HepG2 (cell line): ENCODE measurements around the gene TMEM121. TPM values are rescaled to one million over a fixed set of nuclear protein-coding genes. Genes with fewer than 3 reads are reported as not detected.

Source experiments
- ATAC-seq: fragments of 200-7000 bp; cut with Tn5 transposase; 3 replicates; pipeline ENCODE4 v1.9.1; 2020; ENCODE audit warnings: mild to moderate bottlenecking, moderate library complexity
- BruUV-seq: library from RNA; stranded (reverse); fragments of 400-500 nt; replicated peaks from 2 replicates; lab custom pipeline; 2021; lab: Mats Ljungman, UMichigan
- CTCF ChIA-PET: fragments of 300-600 bp; formaldehyde crosslinking; extraction: SDS; loops from one replicate; lab custom pipeline; 2021; ENCODE audit warnings: low total read pairs, inconsistent platforms, low intra/inter-chr PET ratio; lab: Yijun Ruan, JAX
- POLR2A ChIA-PET: fragments of 350-600 bp; sonication (Branson Sonifier 250); formaldehyde crosslinking; loops from one replicate; lab custom pipeline; 2020; ENCODE audit warnings: antibody characterized with exemption, inconsistent platforms; lab: Yijun Ruan, JAX
- DNase-seq: peaks from one replicate; pipeline ENCODE4 v3.0.0-alpha.2; 2015; ENCODE audit warnings: low spot score
- FAIRE-seq: peaks from 3 replicates; lab custom pipeline; 2011; peaks lifted over from hg19 to GRCh38; lab: Jason Lieb, UNC
- H2AFZ ChIP-seq: one replicate; pipeline ENCODE4 v1.6.1; 2011; ENCODE audit warnings: low read length, inconsistent platforms
- H3K27ac ChIP-seq: fragments of 300-600 bp; 3 replicates; pipeline ENCODE4 v1.8.0; 2011; ENCODE audit warnings: mixed run types, mild to moderate bottlenecking, mixed read lengths, low read length, inconsistent platforms; ENCODE audit not compliant: insufficient read depth; ENCODE audit errors: extremely low read length
- H3K27me3 ChIP-seq, 2 experiments: fragments of 200-600 bp in 1 of 2; 2 replicates in 1 of 2; 3 replicates in 1 of 2; pipeline versions ENCODE4 v1.6.0 to v1.8.0; 2011; ENCODE audit warnings: low read length in 2 of 2, mild to moderate bottlenecking in 2 of 2, moderate library complexity in 2 of 2, inconsistent platforms in 1 of 2; ENCODE audit not compliant: insufficient read depth in 2 of 2, control insufficient read depth in 1 of 2
- H3K36me3 ChIP-seq, 2 experiments: fragments of 200-600 bp in 1 of 2; replicated peaks in 1 of 2; 2 replicates in 1 of 2; 3 replicates in 1 of 2; pipeline versions ENCODE4 v1.5.1 to v1.8.0; 2011; ENCODE audit warnings: low read length in 2 of 2, inconsistent platforms in 1 of 2; ENCODE audit not compliant: insufficient read depth in 2 of 2, control insufficient read depth in 1 of 2
- H3K4me1 ChIP-seq: 2 replicates; pipeline ENCODE4 v1.5.1; 2012; ENCODE audit warnings: low read length, inconsistent platforms; ENCODE audit not compliant: insufficient read depth
- H3K4me2 ChIP-seq: 2 replicates; pipeline ENCODE4 v1.6.0; 2011; ENCODE audit warnings: low read depth, low read length, inconsistent platforms
- H3K4me3 ChIP-seq, 3 experiments: fragments of 200-600 bp in 1 of 3; sonication (generic), shearing (Covaris generic) in 1 of 3; replicated peaks in 1 of 3; 2 replicates each; pipeline ENCODE4 v1.5.1; 2011 to 2016; ENCODE audit warnings: low read length in 3 of 3, inconsistent platforms in 2 of 3, low read depth in 2 of 3, mild to moderate bottlenecking in 2 of 3, control low read depth in 1 of 3, mixed read lengths in 1 of 3; ENCODE audit not compliant: insufficient read depth in 1 of 3
- H3K79me2 ChIP-seq: one replicate; pipeline ENCODE4 v1.6.1; 2011; ENCODE audit warnings: low read length, inconsistent platforms; ENCODE audit not compliant: insufficient read depth
- H3K9ac ChIP-seq: 2 replicates; pipeline ENCODE4 v1.6.0; 2011; ENCODE audit warnings: mild to moderate bottlenecking, low read depth, low read length, inconsistent platforms; ENCODE audit not compliant: insufficient read depth
- H3K9me3 ChIP-seq: 2 replicates; pipeline ENCODE4 v1.5.1; 2012; ENCODE audit warnings: mild to moderate bottlenecking, low read length
- H4K20me1 ChIP-seq: 2 replicates; pipeline ENCODE4 v1.6.0; 2011; ENCODE audit warnings: inconsistent platforms, mild to moderate bottlenecking, low read length, moderate library complexity; ENCODE audit not compliant: insufficient read depth
- ELF1 ChIP-seq: sonication (generic); formaldehyde crosslinking; IDR thresholded peaks from 2 replicates; pipeline ENCODE4 v1.4.0; 2020; ENCODE audit warnings: missing genetic modification reagents
- ELF3 ChIP-seq: IDR thresholded peaks from 2 replicates; pipeline ENCODE4 v1.6.1; 2016; ENCODE audit warnings: missing genetic modification reagents, missing compliant biosample characterization
- PITX1 ChIP-seq: sonication (generic); formaldehyde crosslinking; IDR thresholded peaks from 2 replicates; pipeline ENCODE4 v1.5.1; 2020; ENCODE audit warnings: mild to moderate bottlenecking, missing genetic modification reagents
- POGZ ChIP-seq: sonication (generic); formaldehyde crosslinking; IDR thresholded peaks from 2 replicates; pipeline ENCODE4 v1.4.0; 2020; ENCODE audit warnings: mild to moderate bottlenecking, missing genetic modification reagents
- TMF1 ChIP-seq: sonication (generic); formaldehyde crosslinking; IDR thresholded peaks from 2 replicates; pipeline ENCODE4 v1.8.1; 2022; ENCODE audit warnings: low read depth, missing genetic modification reagents
- ZBTB3 ChIP-seq: sonication (generic); formaldehyde crosslinking; IDR thresholded peaks from 2 replicates; pipeline ENCODE4 v1.4.0; 2020; ENCODE audit warnings: low read depth, mild to moderate bottlenecking, moderate library complexity, missing genetic modification reagents, borderline replicate concordance
- ZFYVE20 ChIP-seq: sonication (generic); formaldehyde crosslinking; IDR thresholded peaks from 2 replicates; pipeline ENCODE4 v1.8.0; 2023; ENCODE audit warnings: low read depth, mild to moderate bottlenecking, moderate library complexity, missing genetic modification reagents, borderline replicate concordance
- ZKSCAN5 ChIP-seq: sonication (generic); formaldehyde crosslinking; IDR thresholded peaks from 2 replicates; pipeline ENCODE4 v1.5.1; 2020; ENCODE audit warnings: mild to moderate bottlenecking, missing genetic modification reagents
- ZNF616 ChIP-seq: sonication (generic); formaldehyde crosslinking; IDR thresholded peaks from 2 replicates; pipeline ENCODE4 v1.5.0; 2020; ENCODE audit warnings: low read depth, mild to moderate bottlenecking, missing genetic modification reagents
- ZNF709 ChIP-seq: sonication (generic); formaldehyde crosslinking; IDR thresholded peaks from 2 replicates; pipeline ENCODE4 v1.5.0; 2020; ENCODE audit warnings: mild to moderate bottlenecking, missing genetic modification reagents
- WGBS: methylation state at CpG from one replicate; pipeline ENCODE4 v1.1.6; 2017; ENCODE audit warnings: low lambda C conversion rate; 5-methylcytosine and 5-hydroxymethylcytosine counted together
- in situ Hi-C: cut with HindIII; loops from 2 replicates; pipeline ENCODE4 v1.10.0; 2017; ENCODE audit warnings: low pct_unique_long_range_greater_than_20kb; ENCODE audit not compliant: extremely low pct_ligation_motif_present
- intact Hi-C: fragments of 100-400 bp; cut with micrococcal nuclease; formaldehyde crosslinking; loops from one replicate; pipeline ENCODE4 v1.10.0; 2022; ENCODE audit not compliant: unreplicated experiment
- polyA plus RNA-seq, 8 experiments: library from polyadenylated mRNA; depleted of rRNA in 3 of 8; stranded (reverse) in 7 of 8; unstranded in 1 of 8; fragments of >200 nt; fragmentation: Illumina TruSeq in 4 of 8; extraction: Trizol in 4 of 8; gene quantifications; 2 replicates each; pipeline versions ENCODE4 v1.2.1 to v1.2.3, GENCODE V29; 2011 to 2016; ENCODE audit warnings: low read depth in 4 of 8, missing spikeins in 1 of 8, mixed read lengths in 1 of 8; ENCODE audit not compliant: insufficient read depth in 1 of 8
- total RNA-seq, 5 experiments: library from RNA; depleted of rRNA; stranded (reverse); fragments of >200 nt; fragmentation: Illumina TruSeq; extraction: Trizol; gene quantifications; 2 replicates each; pipeline ENCODE4 v1.2.3, GENCODE V29; 2016; ENCODE audit warnings: low read depth in 1 of 5
- TF ChIP-seq, protein P1 (sequence below): sonication (generic); formaldehyde crosslinking; IDR thresholded peaks from 2 replicates; pipeline ENCODE4 v1.8.1; 2023; ENCODE audit warnings: mild to moderate bottlenecking, missing genetic modification reagents

TMEM121 gene
- total and polyA plus RNA-seq, 2 of the 13 experiments (the other 11 are each of a cell fraction or from before 2014, with no cell fraction given): 6.6 to 19.0 TPM

DNA sequence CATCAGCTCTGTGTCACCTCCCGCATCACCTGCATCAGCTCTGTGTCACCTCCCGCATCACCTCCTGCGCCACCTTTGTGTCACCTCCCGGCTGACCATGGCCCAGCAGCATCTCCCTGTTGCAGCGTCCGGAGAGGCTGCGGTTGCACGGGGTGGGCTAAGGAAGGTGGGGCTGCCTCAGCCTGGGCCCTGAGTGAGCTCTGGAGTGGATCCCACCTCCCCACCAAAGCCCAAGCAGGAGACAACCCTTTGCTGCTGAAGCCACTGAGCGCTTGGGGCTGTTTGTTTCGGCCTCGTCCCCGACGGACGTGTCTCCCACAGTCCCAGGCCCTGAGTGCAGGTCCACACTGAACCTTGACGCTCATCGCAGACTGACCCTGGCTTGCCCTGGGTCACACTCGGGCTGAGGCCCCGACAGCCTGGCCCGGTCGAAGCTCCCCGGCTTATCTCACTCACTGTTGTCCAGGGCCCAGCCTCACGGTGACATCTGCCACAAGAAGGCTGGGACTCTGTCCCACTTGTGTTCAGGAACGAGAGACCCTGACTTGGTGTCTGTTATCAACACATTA lies 12.2 kb downstream of the TMEM121 start:
- H2AFZ ChIP-seq: no peak overlapping the region
- intact Hi-C loops: no loop called here
- H3K27ac ChIP-seq: no peak overlapping the region
- H3K36me3 ChIP-seq: no peaks in the 10 kb centered on the region
- no peak for DNase-seq
- peaks cover 5% of the 10 kb centered on the region; the same call in 1 of the 2 replicates for H4K20me1 ChIP-seq
- CTCF ChIA-PET: no interaction called here
- WGBS: 19% methylated on average over 16 of the region's 23 CpGs
- POLR2A ChIA-PET: no interaction called here
- no peaks in the 10 kb centered on the region for H3K9me3 ChIP-seq
- no peak overlapping the region for H3K4me2 ChIP-seq
- no TSS peak for BruUV-seq
- no peak overlapping the region for H3K4me3 ChIP-seq
- peak; percentile 19; the same call in 1 of the 3 replicates for ATAC-seq
- H3K4me1 ChIP-seq: peaks cover 4% of the 10 kb centered on the region; the same call in 1 of the 2 replicates
- no peaks in the 10 kb centered on the region for H3K79me2 ChIP-seq
- FAIRE-seq: no peak
- TF ChIP-seq ELF1 (no peak), POGZ (CRISPR knock-in tag) (no peak), ZNF616 (CRISPR knock-in tag) (no peak), ZBTB3 (CRISPR knock-in tag) (no peak), ZKSCAN5 (peak; percentile 78), ZNF709 (CRISPR knock-in tag) (no peak), PITX1 (no peak), ELF3 (no peak), ZFYVE20 (CRISPR knock-in tag) (0 out of 2 replicates have a peak, but pooled peaks have one; percentile 21), TMF1 (CRISPR knock-in tag) (no peak)
- TF ChIP-seq, protein P1, sequence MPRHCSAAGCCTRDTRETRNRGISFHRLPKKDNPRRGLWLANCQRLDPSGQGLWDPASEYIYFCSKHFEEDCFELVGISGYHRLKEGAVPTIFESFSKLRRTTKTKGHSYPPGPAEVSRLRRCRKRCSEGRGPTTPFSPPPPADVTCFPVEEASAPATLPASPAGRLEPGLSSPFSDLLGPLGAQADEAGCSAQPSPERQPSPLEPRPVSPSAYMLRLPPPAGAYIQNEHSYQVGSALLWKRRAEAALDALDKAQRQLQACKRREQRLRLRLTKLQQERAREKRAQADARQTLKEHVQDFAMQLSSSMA (CRISPR knock-in tag): no peak
- H3K9ac ChIP-seq: no peak overlapping the region
- peaks cover 16 to 78% of the 10 kb centered on the region in 2 experiments for H3K27me3 ChIP-seq
- in situ Hi-C loops: no loop called here
